Body of pancreas (tissue), 4 donors: ENCODE data around the gene TACC3.

Experiments used
- CTCF ChIP-seq, 7 experiments: fragments of 450-650 bp in 4 of 7; fragments of 200-600 bp in 3 of 7; sonication (generic) in 3 of 7; IDR thresholded peaks; one replicate each; pipeline ENCODE4 v1.5.1; 2016 to 2019; ENCODE audit warnings: antibody characterized with exemption in 7 of 7
- POLR2A ChIP-seq, 3 donors: fragments of 450-650 bp; IDR thresholded peaks; one replicate each; pipeline ENCODE4 v1.6.1; 2016; ENCODE audit warnings: antibody characterized with exemption in 3 of 3, mild to moderate bottlenecking in 2 of 3

GRCh38 chr4:1763550-1764080 lies 42.3 kb downstream of the TACC3 start:
- TF ChIP-seq CTCF (IDR thresholded peaks at IDR 0.05) (peak in 2 of 7 experiments; percentile 12 to 25), POLR2A (IDR thresholded peaks at IDR 0.05) (peak in 2 of 3 donors; percentile 7 to 16)
